Activated CD4-positive, alpha-beta memory T cell treated with anti-CD3 and anti-CD28 coated beads, Interleukin-2, amount 10 ng/mL, durations not matched to agents 7 days and 5 days (primary cell): ENCODE data around the gene SCAMP1. TPM values are rescaled to one million over a fixed set of nuclear protein-coding genes. Genes with fewer than 3 reads are reported as not detected.

Source experiments
- CTCF ChIA-PET: fragments of 350-600 bp; sonication (Branson Sonifier 250); formaldehyde crosslinking; loops from one replicate; lab custom pipeline; 2021; ENCODE audit warnings: antibody characterized with exemption, inconsistent platforms; lab: Charles Lee
- POLR2A ChIA-PET: fragments of 350-600 bp; sonication (Branson Sonifier 250); formaldehyde crosslinking; loops from one replicate; lab custom pipeline; 2021; ENCODE audit warnings: antibody characterized with exemption; lab: Charles Lee
- DNase-seq: peaks from one replicate; pipeline ENCODE4 v3.0.0-alpha.2; 2020
- H3K27ac Mint-ChIP-seq: one replicate; pipeline ENCODE4 v1.8.0; 2021; ENCODE audit warnings: mild to moderate bottlenecking, mixed read lengths
- H3K27me3 Mint-ChIP-seq: one replicate; pipeline ENCODE4 v1.8.0; 2021; ENCODE audit warnings: mixed read lengths
- H3K36me3 Mint-ChIP-seq: one replicate; pipeline ENCODE4 v1.8.0; 2021; ENCODE audit warnings: low read depth, mixed read lengths
- H3K4me1 Mint-ChIP-seq: one replicate; pipeline ENCODE4 v1.8.0; 2021; ENCODE audit warnings: mixed read lengths
- H3K4me3 Mint-ChIP-seq: one replicate; pipeline ENCODE4 v1.8.0; 2021; ENCODE audit warnings: mild to moderate bottlenecking, mixed read lengths
- H3K9me3 Mint-ChIP-seq: one replicate; pipeline ENCODE4 v1.8.0; 2021; ENCODE audit warnings: mixed read lengths
- total RNA-seq, 2 experiments: library from RNA; stranded (reverse); gene quantifications; one replicate each; pipeline ENCODE4 v1.2.3, GENCODE V29; 2021

Gene SCAMP1
- total RNA-seq, 2 experiments from 2014 or later = 22.0 to 22.3 TPM

DNA sequence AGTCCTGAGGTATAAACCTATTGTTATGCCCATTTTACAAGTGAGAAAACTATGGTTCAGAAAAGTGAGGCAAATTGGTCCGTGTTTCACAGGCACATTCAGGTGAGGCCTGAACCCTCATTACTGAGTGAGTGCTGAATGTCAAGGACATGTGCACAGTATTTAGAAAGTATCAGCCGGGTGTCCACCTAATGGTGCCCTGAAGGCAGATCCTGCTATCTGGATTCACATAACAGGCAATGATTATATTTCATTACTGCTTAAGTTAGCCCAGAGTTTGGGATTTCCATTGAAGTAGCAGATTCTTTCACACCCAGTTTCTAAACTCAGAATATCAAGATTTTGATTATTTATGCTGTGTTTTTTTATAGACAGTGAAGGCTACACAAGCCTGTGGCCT, 145.4 kb downstream of the SCAMP1 start:
- no peak for DNase-seq
- Mint-ChIP-seq H3K36me3 (no peaks in the 10 kb centered on the region), H3K4me1 (peaks cover 9% of the 10 kb centered on the region), H3K4me3 (no peak overlapping the region), H3K27ac (no peak overlapping the region), H3K9me3 (no peaks in the 10 kb centered on the region), H3K27me3 (peaks cover 61% of the 10 kb centered on the region)
- CTCF ChIA-PET = interaction anchor here (0.6 kb wide), 1 partner anchor 1362 kb away, joined by 3 read pairs; no protein-coding TSS in a partner anchor
- POLR2A ChIA-PET = no interaction called here

DNA sequence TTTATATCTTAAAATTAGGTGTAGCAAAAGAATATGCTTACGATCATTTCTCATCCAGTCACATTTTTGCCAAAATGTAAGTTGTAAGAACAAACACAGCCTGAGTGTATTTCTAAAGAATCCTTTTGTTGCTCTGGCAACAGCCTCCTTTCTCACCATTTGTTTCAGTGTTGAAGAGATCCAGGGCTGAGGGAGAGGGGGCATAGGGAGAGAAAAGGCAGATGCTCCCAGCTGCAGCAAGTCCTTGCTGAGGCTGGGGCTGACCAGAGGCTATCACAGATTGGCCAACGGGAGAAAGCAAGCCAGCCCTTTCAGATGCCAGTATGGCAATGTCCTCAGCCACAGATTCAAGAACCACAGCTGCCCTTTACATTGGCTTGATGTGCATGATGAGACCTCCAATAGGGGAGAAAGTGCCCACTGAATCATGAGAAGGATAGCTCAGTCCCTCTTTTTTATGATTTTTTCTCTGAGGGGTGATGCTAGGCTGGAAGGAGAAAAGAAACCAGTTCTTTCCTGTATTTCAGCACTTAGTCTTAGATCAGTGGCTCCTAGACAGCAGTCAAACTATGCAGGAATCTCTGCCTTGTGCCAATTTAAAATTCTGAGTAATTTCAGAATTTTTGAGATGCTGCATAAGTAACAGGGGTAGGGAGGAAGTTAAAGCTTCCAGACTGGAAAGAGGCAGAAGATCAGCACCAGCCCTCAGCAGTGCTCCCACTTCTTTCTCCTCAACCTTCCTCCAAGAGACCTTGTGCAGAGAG, 146.0 kb downstream of the SCAMP1 start:
- CTCF ChIA-PET = no interaction called here
- no peak overlapping the region for H3K4me3 Mint-ChIP-seq
- no peak for DNase-seq
- POLR2A ChIA-PET = no interaction called here
- H3K27me3 Mint-ChIP-seq = peaks cover 62% of the 10 kb centered on the region
- no peak overlapping the region for H3K27ac Mint-ChIP-seq
- no peaks in the 10 kb centered on the region for H3K9me3 Mint-ChIP-seq
- H3K36me3 Mint-ChIP-seq = no peaks in the 10 kb centered on the region
- H3K4me1 Mint-ChIP-seq = peaks cover 9% of the 10 kb centered on the region

DNA sequence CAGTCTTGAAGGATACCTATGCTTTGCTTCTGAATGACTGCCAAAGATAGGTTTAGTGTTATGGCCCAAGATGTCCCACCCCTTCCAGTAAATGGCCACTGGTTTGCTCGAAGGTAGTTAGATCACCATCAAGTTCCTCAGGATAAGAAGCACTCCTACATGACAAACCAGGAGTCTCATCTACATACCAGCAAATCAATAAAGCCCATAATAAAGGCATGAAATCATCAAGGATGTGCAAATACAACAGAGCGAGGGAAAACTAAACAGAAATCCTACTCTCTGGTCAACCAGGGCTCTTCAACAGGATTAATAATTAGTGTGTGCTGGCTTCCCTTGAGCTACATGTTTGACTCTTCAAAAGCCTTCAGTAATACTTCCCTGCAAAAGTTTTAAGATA, 147.1 kb downstream of the SCAMP1 start:
- no peak for DNase-seq
- Mint-ChIP-seq H3K4me3 (no peak overlapping the region), H3K27ac (no peak overlapping the region), H3K36me3 (no peaks in the 10 kb centered on the region), H3K4me1 (peaks cover 9% of the 10 kb centered on the region), H3K9me3 (no peaks in the 10 kb centered on the region), H3K27me3 (peaks cover 58% of the 10 kb centered on the region)
- ChIA-PET CTCF (no interaction called here), POLR2A (no interaction called here)

GRCh38 chr5:78508186-78508765, 147.9 kb downstream of the SCAMP1 start:
- ChIA-PET CTCF (no interaction called here), POLR2A (interaction anchor here (1.0 kb wide), 1 partner anchor 52 kb away, joined by 3 read pairs; no protein-coding TSS in a partner anchor)
- H3K27ac Mint-ChIP-seq = no peak overlapping the region
- DNase-seq = no peak
- no peak overlapping the region for H3K4me3 Mint-ChIP-seq
- H3K27me3 Mint-ChIP-seq = peaks cover 55% of the 10 kb centered on the region
- no peaks in the 10 kb centered on the region for H3K36me3 Mint-ChIP-seq
- no peaks in the 10 kb centered on the region for H3K9me3 Mint-ChIP-seq
- peaks cover 9% of the 10 kb centered on the region for H3K4me1 Mint-ChIP-seq

DNA sequence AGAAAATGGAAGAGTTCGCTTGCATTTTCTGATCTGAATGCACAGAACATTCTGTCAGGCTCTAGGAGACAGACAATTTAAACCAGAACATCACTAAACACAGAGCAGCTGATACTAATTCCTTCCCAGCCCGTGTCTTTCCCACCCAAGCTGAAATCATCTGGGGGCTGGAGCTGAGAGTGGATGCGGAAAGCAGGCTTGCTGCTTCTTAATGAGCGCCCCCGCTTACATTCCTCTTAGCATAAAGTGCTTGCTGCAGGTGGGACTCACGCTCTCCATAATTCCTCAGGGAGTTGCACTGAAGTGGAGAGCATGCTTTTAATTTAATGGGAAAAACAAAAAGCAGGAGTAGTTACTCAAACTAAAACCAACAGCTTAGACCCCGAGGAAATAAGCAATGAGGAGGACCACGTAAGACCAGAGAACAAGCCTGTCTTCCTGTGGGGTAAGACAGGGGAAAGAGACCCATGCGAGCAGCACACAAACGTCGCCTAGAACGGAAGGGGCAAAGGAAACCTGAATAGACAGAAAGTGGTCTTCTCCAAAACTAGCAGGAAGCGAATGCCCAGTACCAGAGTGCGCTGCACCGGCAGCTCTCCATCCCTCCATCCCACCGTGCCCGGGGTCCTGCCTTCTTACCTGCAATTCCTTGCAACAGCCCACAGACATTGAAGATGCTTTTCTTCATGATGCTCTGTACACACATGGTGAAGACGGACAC, 148.9 kb downstream of the SCAMP1 start:
- no peaks in the 10 kb centered on the region for H3K9me3 Mint-ChIP-seq
- ChIA-PET CTCF (interaction anchor here (1.0 kb wide), 1 partner anchor 24 kb away, joined by 3 read pairs; no protein-coding TSS in a partner anchor), POLR2A (interaction anchor here (1.0 to 1.4 kb wide), 2 partner anchors 16 to 51 kb away, joined by 3 read pairs; no protein-coding TSS in a partner anchor)
- H3K4me3 Mint-ChIP-seq = peak overlapping the region; percentile 38
- peaks cover 61% of the 10 kb centered on the region for H3K27me3 Mint-ChIP-seq
- peaks cover 9% of the 10 kb centered on the region for H3K4me1 Mint-ChIP-seq
- no peak overlapping the region for H3K27ac Mint-ChIP-seq
- no peaks in the 10 kb centered on the region for H3K36me3 Mint-ChIP-seq
- DNase-seq = no peak

GRCh38 chr5:78509884-78510769, 149.7 kb downstream of the SCAMP1 start:
- peak; percentile 33 for DNase-seq
- Mint-ChIP-seq H3K4me3 (peak overlapping the region; percentile 58), H3K27me3 (peaks cover 66% of the 10 kb centered on the region), H3K27ac (no peak overlapping the region), H3K4me1 (peaks cover 9% of the 10 kb centered on the region), H3K9me3 (no peaks in the 10 kb centered on the region), H3K36me3 (no peaks in the 10 kb centered on the region)
- CTCF ChIA-PET = interaction anchor here (1.0 kb wide), 1 partner anchor 23 kb away, joined by 3 read pairs; no protein-coding TSS in a partner anchor
- POLR2A ChIA-PET = interaction anchor here (1.4 kb wide), 1 partner anchor 15 kb away, joined by 3 read pairs; no protein-coding TSS in a partner anchor

GRCh38 chr5:78511121-78511906, 150.9 kb downstream of the SCAMP1 start:
- Mint-ChIP-seq H3K4me1 (peaks cover 9% of the 10 kb centered on the region), H3K9me3 (no peaks in the 10 kb centered on the region), H3K4me3 (no peak overlapping the region), H3K27me3 (peaks cover 65% of the 10 kb centered on the region), H3K36me3 (no peaks in the 10 kb centered on the region), H3K27ac (no peak overlapping the region)
- ChIA-PET CTCF (no interaction called here), POLR2A (interaction anchor here (0.6 to 0.7 kb wide), 2 partner anchors 44 to 45 kb away, joined by 3 read pairs; no protein-coding TSS in a partner anchor)
- no peak for DNase-seq

GRCh38 chr5:78512435-78512834, 152.0 kb downstream of the SCAMP1 start:
- Mint-ChIP-seq H3K4me3 (no peak overlapping the region), H3K4me1 (peaks cover 9% of the 10 kb centered on the region), H3K36me3 (no peaks in the 10 kb centered on the region), H3K27ac (no peak overlapping the region), H3K27me3 (peaks cover 65% of the 10 kb centered on the region), H3K9me3 (no peaks in the 10 kb centered on the region)
- POLR2A ChIA-PET = no interaction called here
- CTCF ChIA-PET = no interaction called here
- DNase-seq = no peak

DNA sequence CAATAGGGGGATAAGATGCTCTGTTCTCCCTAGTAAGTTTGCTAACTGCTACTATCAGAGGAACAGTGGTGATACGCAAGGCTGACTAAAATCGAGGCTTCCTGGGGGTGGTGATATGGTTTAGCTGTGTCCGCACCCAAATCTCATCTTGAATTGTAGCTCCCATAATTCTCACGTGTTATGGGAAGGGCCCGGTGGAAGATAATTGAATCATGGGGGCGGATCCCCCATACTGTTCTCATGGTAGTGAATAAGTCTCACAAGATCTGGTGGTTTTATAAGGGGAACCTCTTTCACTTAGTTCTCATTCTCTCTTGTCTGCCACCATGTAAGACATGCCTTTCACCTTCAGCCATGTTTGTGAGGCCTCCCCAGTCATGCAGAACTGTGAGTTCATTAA, 153.0 kb downstream of the SCAMP1 start:
- CTCF ChIA-PET = no interaction called here
- Mint-ChIP-seq H3K27ac (no peak overlapping the region), H3K36me3 (no peaks in the 10 kb centered on the region), H3K27me3 (peaks cover 57% of the 10 kb centered on the region), H3K4me3 (no peak overlapping the region), H3K4me1 (peaks cover 9% of the 10 kb centered on the region), H3K9me3 (no peaks in the 10 kb centered on the region)
- POLR2A ChIA-PET = no interaction called here
- no peak for DNase-seq

DNA sequence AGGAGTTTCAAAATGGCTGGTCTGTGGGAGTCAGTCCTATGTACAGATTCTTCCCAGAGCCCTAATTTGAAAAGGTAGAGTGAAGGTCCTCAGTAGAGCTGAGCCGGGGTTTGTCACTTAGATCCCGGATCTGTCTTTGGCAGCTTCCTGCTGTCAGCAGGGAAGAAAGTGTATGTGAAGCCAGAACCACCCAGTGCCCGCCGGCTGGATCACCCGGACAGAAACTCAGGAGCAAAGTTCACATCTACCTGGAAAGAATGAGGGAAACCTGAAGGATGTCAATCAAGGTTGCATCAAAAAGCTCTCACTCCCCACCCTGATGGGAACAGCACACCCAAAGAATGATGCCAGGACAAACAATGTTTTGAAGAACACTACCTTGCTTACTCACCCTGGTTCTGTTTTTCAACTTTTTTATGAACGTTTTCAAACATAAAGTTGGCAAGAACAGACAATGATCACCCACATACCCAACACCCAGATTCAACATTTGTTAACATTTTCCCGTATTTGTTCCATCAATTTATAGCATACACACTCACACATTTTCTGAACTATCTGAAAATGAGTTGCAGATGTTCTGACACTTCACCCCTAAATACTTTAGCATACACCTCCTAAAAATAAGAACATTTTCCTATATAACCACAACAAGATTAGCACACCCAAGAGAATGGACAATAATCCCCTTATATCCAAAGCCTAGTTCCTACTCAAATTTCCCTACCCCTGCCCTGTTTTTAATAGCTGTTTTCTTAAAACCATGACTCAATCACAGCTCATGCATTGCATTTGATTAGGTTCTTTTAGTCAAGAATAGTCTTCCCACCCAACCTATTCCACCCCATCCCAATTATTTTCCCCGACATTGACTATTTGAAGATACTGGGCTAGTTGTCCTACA, 154.3 kb downstream of the SCAMP1 start:
- DNase-seq = no peak
- no peak overlapping the region for H3K4me3 Mint-ChIP-seq
- no peaks in the 10 kb centered on the region for H3K9me3 Mint-ChIP-seq
- H3K27ac Mint-ChIP-seq = no peak overlapping the region
- ChIA-PET CTCF (no interaction called here), POLR2A (no interaction called here)
- H3K36me3 Mint-ChIP-seq = no peaks in the 10 kb centered on the region
- peaks cover 4% of the 10 kb centered on the region for H3K4me1 Mint-ChIP-seq
- H3K27me3 Mint-ChIP-seq = peaks cover 47% of the 10 kb centered on the region

DNA sequence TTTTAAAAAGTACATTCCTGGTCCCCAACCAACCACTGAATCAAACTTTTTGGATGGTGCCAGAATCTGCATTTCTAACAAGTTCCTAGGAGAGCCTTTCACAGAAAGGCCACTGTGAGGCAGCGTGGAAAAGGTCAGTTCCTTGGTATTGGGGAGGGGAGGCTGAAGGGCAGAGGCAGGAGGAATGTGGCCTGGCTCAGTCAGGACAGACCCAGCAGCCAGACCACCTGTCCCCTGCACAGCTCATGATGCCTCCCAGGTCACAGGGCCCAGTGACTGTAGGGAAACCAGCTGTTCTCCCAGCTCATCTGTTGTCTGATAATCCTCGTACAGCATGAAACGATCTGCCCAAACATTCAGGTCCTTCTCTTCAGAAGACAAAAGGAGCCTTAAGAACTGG, 155.3 kb downstream of the SCAMP1 start:
- peaks cover 46% of the 10 kb centered on the region for H3K27me3 Mint-ChIP-seq
- no peaks in the 10 kb centered on the region for H3K36me3 Mint-ChIP-seq
- no peak for DNase-seq
- no peaks in the 10 kb centered on the region for H3K4me1 Mint-ChIP-seq
- H3K9me3 Mint-ChIP-seq = no peaks in the 10 kb centered on the region
- POLR2A ChIA-PET = no interaction called here
- CTCF ChIA-PET = no interaction called here
- H3K27ac Mint-ChIP-seq = no peak overlapping the region
- no peak overlapping the region for H3K4me3 Mint-ChIP-seq
